Measurements from ENCODE around the gene ACAT2.
"Not testable (repeated sequence)": the region's sequence is repeated elsewhere in the genome, so short reads cannot be mapped to it uniquely, and the experiment has no call there.

ACAT2 gene

DNA sequence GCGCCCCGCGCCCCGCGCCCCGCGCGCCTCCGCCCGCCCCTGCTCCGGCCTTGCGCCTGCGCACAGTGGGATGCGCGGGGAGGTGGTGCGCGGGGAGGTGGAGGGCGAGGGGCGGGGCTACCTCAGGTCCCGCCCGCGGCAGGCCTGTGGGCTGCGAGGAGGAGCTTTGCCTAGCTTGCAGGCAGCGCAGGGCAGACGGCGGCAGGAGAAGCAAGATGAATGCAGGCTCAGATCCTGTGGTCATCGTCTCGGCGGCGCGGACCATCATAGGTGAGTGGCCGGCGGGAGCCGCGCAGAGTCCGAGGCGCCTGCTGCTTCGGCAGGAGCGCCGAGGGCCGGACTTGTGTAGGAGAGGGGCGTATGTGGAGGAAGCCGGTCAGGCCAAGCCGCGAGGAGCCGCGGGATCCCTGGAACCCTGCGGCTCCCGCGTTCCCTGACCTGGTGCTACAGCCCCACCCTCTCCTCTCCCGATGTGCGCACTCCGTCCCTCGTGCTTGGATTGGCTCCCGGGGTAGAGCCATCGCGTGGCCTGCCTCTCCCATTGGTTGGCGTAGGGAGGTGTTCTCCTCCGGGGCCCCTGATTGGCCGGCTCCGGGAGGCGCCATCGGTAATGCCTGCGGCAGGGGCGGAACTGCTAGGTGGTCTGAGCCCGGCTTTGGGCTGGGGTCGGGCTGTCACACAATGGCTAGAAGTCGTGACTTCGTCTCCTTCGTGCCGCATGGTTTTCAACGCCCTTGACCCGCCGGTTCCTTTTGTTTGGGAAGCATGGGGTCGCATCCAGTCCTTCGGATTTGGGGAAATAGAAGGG is at the start of gene ACAT2:
Gene ACAT2 (plus strand): TSS at position 173 of the 808 bp plus-strand sequence. CDS start 43 bp downstream, at position 216.
- peak; percentile 89 for DNase-seq (ENCODE audit: low read depth, low spot score)

DNA sequence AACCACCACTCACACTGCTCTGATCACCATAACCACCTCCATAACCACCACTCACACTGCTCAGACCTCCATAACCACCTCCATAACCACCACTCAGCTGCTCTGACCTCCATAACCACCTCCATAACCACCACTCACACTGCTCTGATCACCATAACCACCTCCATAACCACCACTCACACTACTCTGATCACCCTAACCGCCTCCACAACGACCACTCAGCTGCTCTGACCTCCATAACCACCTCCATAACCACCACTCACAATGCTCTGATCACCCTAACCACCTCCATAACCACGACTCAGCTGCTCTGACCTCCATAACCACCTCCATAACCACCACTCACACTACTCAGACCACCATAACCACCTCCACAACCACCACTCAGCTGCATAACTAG is 49.5 kb upstream of the ACAT2 start:
- DNase-seq (ENCODE audit: low read depth, low spot score) = not testable (repeated sequence)

DNA sequence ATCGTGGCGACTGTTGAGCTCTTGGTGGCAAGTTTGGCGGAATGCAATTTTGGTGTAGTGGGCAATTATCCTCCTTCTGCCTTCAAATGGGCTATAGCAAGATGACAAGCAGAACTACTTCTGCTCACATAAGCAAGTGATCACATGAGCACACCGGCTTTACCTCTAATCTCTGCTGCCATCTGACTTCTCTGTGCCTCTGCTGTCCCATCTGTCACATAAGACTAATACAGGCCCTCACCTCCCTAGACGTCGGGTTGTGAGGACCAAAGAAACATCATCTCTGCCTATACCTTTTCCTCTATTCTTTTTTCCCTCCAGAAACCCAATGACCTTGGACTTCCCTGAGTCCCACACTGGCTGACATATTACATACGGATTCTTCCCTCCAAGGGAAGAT is 47.9 kb upstream of the ACAT2 start:
- DNase-seq (ENCODE audit: low read depth, low spot score) = no peak

DNA sequence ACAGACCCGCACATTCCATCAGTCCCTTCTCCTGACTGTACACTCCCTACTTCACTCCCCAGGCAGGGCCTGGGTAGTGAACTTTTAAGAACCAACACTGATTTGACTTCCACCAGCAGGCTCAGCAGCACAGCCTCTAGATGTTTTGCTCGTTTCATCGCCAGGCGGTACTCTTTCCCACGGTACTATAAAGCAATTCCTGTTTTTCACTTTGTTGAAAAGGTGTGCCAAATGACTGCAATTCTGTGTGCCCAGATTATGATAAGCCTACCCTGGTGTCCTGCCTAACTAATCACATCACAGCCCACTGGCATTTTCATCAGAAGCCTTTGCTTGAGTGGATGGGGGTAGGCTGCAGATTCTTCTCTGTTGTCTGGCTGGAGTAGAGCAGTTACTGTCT is 47.4 kb upstream of the ACAT2 start:
- DNase-seq (ENCODE audit: low read depth, low spot score) = no peak

DNA sequence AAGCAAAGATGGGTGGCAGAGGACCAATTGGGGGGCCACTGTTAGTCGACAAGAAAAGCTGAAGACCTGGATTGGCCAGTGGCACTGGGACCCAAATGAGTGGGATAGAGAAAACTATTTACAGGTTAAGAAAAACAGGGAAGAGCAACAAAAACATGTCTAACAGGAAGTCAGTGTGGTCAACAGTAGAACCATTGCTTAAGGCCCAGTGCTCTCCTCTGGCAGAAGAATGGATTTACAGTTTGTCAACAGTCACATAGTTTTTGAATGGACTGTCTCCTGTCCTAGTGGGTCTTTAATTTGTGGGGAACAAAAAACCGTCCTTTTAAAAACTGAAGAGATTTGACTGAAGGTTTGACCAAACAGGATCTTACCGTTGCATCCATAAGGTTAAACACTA is 46.7 kb upstream of the ACAT2 start:
- no peak for DNase-seq (ENCODE audit: low read depth, low spot score)

DNA sequence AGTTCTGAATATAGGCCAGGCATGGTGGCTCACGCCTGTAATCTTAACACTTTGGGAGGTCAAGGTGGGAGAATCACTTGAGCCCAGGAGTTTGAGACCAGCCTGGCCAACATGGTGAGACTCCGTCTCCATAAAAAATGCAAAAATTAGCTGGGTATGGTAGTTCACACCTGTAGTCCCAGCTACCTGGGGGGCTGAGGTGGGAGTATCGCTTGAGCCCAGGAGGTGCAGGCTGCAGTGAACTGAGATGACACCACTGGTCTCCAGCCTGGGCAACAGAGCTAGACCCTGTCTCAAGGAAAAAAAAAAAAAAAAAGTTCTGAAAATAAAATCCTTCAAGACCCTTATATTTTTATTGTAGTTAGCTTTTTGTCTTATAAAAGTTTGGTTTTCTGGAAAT is 46.2 kb upstream of the ACAT2 start:
- DNase-seq (ENCODE audit: low read depth, low spot score) = no peak

DNA sequence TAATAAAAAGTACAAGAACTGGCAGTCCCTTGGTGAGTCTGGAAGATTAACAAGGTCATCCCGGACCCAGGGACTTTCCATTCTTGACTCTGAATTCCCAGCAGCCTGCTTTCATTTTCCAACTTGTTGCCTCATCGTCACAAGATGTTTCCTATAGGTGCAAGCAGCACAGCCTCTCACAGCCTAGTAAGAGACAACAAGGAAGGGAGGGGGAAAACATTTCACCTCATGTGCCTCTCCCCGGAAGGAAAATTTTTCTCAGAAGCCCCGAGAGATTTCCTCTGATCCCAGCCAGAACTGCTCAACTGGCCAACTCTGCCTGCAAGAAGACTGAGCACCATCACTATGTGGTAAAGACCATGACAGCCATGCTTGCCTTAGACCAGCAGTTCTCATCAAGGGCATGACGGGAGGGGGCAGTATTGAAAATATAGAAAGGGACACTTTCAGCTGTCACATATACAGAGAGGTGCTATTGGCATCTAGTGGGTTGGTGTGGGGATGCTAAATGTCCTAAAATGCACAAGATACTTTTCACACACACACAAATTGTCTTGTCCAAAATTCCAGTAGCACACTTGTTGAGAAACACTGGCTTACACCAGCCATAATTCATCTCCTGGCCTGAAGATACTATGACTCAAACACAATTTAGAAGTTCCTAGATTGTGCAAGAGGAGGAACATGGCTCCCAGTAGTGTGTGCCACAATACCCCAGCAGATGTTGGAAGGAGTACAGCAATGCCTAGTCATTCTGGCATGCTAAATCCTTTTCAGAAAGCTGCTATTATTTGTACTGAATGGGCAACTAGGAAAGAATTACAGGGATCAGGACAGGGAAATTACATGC is 45.4 kb upstream of the ACAT2 start:
- DNase-seq (ENCODE audit: low read depth, low spot score) = no peak

DNA sequence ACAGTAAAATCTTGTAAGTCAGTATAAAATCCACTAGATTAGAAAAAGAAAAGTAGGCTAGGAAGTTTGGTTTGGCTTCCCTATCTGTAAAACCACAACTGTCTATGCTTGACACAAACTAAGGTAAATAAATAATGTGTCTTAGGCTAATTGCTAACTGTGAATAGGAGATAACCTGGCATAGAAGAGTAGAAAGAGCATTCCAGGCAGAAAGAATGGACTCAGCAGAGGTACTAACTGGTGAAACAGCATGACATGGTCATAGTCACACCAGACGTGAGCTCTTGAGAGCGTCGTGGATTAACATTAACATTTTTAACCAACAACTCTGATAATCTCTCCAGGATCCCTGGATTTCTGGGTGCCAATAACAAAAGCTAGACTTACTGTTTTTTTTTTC is 43.2 kb upstream of the ACAT2 start:
- DNase-seq (ENCODE audit: low read depth, low spot score) = no peak

DNA sequence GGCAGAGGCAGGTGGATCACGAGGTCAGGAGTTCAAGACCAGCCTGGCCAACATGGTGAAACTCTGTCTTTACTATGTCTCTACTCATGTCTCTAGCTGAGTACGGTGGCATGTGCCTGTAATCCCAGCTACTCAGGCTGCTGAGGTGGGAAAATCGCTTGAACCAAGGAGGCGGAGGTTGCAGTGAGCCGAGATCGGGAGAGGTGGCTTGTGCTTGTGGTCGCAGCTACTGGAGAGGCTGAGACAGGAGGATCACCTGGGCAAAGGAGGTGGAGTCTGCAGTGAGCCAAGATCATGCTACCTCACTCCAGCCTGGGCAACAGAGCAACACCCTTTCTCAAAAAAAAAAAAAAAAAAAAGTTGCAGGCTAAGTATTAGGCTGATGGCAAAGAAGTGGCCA is 42.6 kb upstream of the ACAT2 start:
- no peak for DNase-seq (ENCODE audit: low read depth, low spot score)

DNA sequence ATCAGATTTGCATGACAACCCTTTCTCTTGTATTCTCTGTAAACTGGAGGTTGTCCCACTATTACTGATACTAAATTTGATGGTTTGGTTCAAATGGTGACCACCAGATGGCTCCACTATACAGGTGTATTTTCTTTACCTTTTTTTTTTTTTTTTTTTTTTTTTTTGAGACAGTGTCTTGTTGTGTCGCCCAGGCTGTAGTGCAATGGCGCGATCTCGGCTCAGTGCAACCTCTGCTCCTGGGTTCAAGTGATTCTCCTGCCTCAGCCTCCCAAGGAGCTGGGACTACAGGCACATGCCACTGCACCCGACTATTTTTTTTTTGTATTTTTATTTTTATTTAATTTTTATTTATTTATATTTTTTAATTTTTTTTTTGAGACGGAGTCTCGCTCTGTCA is 41.1 kb upstream of the ACAT2 start:
- DNase-seq (ENCODE audit: low read depth, low spot score) = no peak

DNA sequence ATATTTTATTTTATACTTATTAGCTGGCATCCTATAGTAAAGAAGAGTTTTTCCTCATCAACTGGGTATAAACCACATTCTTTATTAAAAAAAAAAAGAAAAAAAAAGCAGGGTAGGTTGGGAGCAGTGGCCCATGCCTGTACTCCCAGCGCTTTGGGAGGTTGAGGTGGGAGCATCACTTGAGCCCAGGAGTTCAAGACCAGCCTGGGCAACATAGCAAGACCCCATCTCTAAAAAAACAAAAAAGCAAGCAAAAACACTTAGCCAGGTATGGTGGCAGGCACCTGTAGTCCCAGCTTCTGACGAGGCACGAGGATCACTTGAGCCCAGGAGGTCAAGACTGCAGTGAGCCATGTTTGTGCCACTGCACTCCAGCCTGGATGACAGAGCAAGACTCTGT is 39.9 kb upstream of the ACAT2 start:
- DNase-seq (ENCODE audit: low read depth, low spot score) = not testable (repeated sequence)

DNA sequence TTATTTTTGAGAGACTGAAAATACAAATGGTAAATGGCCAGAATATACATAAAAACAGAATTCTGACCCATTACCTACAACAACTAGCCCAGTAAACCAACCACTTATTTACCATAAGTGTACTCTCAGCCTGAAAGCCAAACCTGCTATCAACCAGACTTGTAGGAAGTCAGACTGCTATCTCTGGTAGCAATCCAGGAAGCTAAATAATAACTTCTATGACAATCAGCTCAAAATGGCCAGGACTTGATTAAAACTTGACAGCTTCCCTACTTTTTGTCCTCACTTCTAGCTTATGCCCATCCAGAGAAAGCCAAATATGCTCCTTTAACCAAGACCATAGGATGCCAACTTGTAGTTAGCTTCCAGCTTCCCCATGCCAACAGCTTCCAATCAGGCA is 39.2 kb upstream of the ACAT2 start:
- no peak for DNase-seq (ENCODE audit: low read depth, low spot score)

DNA sequence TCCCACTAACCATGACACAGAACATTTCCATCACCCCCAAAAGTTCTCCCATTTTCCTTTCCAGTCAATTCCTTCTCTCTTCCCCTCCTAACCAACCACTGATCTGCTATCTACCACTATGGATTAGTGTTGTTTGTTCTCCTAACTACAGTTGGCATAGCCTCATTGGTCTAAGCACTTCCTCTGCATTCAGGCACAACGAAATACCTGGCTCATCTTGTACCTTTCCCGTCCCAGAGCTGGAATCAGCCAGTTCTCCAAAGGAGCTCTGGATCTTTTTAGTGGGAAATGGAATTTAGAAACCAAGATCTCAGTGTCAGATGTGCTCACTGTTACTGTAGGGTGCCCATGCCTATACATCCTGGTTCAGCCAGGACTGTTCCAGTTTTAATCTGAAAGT is 38.6 kb upstream of the ACAT2 start:
- DNase-seq (ENCODE audit: low read depth, low spot score) = no peak

DNA sequence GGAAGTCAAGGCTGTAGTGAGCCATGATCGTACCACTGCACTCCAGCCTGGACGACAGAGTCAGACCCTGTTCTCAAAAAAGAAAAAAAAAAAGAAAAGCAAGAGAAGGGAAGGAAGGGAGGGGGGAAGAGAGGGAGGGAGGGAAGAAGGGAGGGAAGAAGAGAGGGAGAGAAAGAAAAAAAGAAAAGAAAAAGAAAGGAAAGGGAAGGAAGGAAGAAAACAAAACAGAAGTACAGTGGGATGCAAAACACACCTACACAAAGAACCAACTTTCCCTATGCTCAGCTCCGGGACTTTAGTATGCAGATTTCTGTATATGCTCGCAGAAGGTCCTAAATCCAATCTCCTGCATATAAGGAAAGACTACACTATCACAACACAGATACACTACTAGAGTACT is 37.1 kb upstream of the ACAT2 start:
- DNase-seq (ENCODE audit: low read depth, low spot score) = no peak

DNA sequence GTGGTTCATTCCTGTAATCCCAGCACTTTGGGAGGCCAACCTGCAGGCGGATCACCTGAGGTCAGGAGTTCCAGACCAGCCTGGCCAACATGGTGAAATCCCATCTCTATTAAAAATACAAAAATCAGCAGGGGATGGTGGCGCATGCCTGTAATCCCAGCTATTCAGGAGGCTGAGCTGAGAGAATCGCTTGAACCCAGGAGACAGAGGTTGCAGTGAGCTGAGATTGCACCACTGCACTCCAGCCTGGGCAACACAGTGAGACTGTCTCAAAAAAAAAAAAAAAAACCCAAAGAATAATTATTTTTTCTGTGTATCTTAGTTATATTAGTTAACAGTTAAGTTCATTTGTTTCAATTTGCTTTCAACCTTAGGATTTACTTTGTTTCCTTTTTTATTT is 36.6 kb upstream of the ACAT2 start:
- not testable (repeated sequence) for DNase-seq (ENCODE audit: low read depth, low spot score)

DNA sequence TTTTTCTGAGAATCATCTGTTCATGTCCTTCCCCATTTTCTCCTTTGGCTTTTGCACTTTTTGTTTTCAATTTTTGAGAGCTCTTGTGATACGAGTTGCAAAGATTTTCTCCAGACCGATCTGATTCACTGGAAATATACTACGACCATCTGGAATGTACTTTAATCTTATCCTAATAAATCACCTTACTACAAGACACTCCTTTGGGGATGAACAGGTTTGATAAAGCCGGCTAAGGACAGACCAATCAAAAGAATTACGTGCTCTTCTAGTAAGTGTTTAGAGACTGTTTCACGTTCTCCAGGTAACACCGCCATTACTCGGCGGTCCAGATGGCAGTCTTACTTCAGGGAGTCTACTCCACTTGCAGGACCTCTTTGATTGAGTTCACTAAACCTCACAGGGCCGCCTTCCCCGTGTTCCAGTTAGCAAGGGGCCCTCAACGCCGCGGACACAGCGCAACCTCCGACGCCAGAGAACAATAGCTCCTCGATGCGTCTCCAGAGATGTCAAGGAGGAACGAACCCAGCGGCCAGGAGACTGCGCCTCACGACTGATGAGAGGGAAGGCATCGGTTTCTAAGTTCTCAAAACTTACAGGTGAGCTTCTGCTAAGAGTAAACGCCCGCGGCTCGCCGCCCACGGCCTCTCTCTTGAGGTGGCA is 35.5 kb upstream of the ACAT2 start:
- DNase-seq (ENCODE audit: low read depth, low spot score) = no peak

DNA sequence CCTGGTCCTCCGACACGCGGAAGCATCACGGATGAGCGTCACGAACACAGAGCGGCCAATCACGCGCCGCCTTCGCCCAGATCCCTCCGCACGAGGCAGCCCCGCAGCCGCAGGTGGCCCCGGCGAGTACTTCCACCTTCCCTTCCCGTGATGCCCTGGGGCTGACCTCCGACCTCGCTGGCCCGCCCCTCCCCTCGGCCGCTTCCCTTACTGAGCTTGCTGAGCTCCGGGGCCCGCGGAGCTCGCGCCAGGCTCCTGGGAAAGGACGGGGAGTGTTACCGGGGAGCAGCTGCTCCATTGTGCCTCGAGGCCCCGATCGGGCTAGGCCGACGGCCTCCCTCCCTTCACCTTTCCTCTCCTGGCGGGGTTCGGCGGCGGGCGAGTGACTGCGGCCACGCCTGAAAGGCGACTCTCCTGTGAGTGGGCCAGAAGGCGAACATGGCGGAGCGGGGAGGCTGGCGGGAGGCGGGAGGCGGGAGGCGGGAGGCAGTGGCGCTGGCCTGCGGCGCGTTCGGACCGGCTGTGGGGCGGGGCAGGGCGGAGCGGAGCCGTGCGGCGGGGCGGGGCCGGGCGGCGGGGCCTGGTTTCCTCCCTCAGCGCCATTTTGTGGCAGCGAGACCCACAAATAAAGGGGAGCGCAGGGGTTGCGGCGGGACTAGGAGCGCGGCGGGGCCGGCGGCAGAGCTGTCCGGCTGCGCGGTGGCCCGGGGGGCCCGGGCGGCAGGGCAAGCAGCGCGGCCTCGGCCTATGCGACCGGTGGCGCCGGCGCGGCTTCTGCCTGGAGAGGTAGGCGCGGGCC is 34.7 kb upstream of the ACAT2 start, which contains the start of gene WTAP:
Gene WTAP (plus strand): TSS at position 589 of the 799 bp plus-strand sequence. CDS start 8,760 bp downstream, outside the sequence.
- DNase-seq (ENCODE audit: low read depth, low spot score) = peak; percentile 92

DNA sequence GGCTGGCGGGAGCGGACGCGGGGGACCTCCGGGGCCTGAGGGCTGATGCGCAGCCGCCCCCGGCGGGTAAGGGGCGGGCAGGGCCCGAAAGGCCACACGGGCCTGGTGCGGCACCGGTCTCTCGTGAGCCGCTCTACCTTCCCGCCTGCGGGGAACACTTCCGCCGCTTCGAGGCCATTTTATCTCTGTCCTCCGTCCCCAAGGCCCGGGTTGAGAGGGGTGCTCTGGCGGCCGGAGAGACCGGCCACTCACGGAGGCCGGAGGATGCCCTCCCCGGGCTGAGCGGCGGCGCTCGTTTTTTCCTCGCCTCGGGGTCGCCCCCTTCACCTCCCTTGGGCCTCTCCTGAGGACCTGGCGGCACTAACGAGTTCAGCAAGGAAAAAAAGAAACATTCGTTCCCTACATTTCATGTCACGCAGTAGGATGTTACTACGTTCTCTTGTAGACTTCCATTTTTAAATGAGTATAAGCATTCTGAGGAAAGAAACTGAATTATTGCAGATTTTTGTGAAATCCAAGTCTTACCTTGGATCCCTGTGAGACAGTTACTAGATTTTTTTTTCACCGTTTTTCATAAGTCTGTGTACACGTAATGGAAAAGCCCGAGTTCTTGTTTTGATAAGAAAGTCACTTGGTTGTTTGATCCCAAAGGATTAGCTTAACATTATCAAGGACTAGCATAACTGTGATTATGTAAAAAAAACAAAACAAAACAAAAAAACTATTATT is 34.0 kb upstream of the ACAT2 start:
- DNase-seq (ENCODE audit: low read depth, low spot score) = no peak

DNA sequence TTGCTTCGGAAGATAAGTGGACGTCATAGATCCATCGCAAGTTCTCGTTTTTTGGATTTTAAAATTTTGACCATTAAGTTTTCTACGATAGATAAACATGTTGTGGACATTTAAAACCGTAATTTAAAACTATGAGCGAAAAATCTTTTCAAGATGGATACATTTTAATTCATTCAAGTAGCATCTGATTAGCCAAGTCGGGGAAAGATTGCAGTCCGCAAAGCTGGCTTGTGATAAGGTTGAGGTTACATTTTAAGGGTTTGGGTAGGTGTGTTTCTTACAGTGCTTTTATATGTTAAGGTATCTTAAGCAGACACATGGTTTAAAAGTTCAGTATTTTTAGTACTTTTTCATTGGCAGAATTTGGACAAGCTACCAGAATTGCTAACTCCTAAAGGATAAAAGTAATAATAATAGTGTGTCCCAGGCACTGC is 33.3 kb upstream of the ACAT2 start:
- no peak for DNase-seq (ENCODE audit: low read depth, low spot score)

DNA sequence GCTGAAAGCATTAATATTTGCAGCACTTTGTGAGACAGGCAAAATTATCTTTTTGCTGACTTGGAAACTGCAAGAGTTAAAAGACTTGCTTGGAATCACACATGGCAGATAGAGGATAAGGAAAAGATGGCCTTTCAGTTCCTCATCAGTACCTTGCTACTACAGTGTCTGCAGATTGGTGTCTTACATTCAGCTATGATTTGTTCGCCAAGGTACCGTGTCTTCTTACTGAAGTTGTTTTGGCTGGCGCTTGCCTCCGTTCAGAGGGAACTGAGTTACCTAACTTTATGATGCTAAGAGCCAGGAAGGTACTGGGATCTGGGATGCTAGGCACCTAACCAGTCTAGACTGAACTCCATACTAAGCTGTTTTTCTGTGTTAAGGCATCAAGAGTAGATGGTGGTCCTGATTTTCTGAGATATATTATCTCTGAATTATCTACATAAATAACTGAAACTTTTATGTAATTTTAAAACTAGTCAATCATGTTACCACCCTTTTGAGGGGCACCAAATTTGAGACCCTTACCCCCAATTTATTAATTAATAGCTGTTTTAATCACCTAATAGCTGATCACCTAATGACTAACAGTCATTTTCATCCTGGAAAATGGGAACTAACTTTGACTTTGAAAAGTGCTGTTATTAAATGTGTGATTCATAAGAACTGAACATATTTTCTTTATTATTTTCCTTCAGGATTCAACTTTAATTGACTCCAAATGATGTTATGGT is 32.1 kb upstream of the ACAT2 start:
- no peak for DNase-seq (ENCODE audit: low read depth, low spot score)

All from brain pericyte (primary cell).